ENCODE results near the gene ZNF444.

GRCh38 chr19:56131651-56132050 lies 9.4 kb upstream of the ZNF444 start:
- TF ChIP-seq POLR2A (IDR thresholded peaks at IDR 0.05) (no peak), CTCF (IDR thresholded peaks at IDR 0.05) (no peak)
